ENCODE results near the gene FAIM2. TPM values are rescaled to one million over a fixed set of nuclear protein-coding genes. Genes with fewer than 3 reads are reported as not detected.

FAIM2 gene
- total RNA-seq, 1 donor from 2014 or later: 2.9 TPM

- H3K27me3 ChIP-seq (ENCODE audit: low read depth): peaks cover 11% of the 10 kb centered on the region
- H3K36me3 ChIP-seq: no peaks in the 10 kb centered on the region
- H3K27ac ChIP-seq: peak overlapping the region; percentile 88
- H3K4me3 ChIP-seq: peak overlapping the region; percentile 69
- H3K9me3 ChIP-seq: no peaks in the 10 kb centered on the region
- DNase-seq (no peak), ATAC-seq (no peak)
- no peak for TF ChIP-seq CTCF (IDR thresholded peaks at IDR 0.05)
- intact Hi-C loops (cut with DNase I): no loop called here
- H3K4me1 ChIP-seq: peaks cover 19% of the 10 kb centered on the region
Observed at GRCh38 chr12:49843411-49843810, 60.3 kb downstream of the FAIM2 start.

DNA sequence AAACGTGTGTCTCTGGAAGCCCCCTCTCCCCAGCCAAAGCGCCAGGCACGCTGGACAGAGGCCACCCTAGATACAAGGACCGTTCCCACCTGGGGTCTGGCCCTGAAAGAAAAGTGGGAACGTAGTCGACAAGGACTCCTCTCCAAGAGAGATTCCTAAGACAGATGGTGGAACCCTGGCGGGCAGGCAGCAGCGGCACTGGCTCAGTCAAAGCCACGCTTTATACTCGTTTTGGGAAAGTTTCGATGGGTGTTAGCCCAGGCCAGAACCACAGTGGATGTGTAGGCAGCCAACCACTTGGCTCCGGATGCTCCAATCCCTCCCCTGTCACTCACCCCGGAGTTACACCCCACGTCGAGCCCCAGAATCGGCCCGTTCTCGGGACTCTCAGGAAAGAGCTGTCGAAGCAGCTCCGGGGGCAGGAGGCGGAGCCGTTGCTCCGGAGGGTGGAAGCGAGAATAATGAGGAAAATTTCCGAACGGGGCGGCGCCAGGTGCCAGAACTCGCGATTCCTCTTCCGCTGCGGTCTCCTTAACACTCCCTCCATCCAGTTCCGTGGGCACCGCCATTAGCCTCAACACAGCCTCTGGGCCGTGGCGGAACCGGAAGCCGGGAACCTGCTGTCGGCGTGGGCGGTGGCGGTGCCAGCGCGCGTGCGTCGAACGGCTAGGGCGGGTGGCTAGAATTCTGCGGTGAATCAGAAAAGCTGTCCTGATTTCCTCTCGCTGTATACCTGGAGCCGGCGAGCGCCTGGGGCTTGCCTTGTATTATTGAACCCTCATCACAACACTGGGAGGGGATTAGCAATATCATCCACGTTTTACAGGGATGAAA lies 61.0 kb downstream of the FAIM2 start, which contains the start of gene BCDIN3D:
BCDIN3D (minus strand) TSS at position 588 of the 834 bp plus-strand sequence; CDS start at position 569, 19 bp downstream.
- no peak for TF ChIP-seq CTCF (IDR thresholded peaks at IDR 0.05)
- peaks cover 4% of the 10 kb centered on the region for H3K27me3 ChIP-seq (ENCODE audit: low read depth)
- ATAC-seq (peak; percentile 98 to 99), DNase-seq (peak; percentile 96)
- H3K4me1 ChIP-seq: peaks cover 19% of the 10 kb centered on the region
- intact Hi-C loops (cut with DNase I): no loop called here
- peak within 1 kb of the TSS; percentile 88 for H3K27ac ChIP-seq
- H3K9me3 ChIP-seq: no peaks in the 10 kb centered on the region
- no peaks in the 10 kb centered on the region for H3K36me3 ChIP-seq
- peak within 1 kb of the TSS; percentile 69 for H3K4me3 ChIP-seq

- Histone ChIP-seq H3K27ac (no peak overlapping the region), H3K4me3 (no peak overlapping the region), H3K27me3 (ENCODE audit: low read depth) (no peaks in the 10 kb centered on the region), H3K36me3 (no peaks in the 10 kb centered on the region), H3K4me1 (peaks cover 19% of the 10 kb centered on the region), H3K9me3 (no peaks in the 10 kb centered on the region)
- DNase-seq (no peak), ATAC-seq (peak in 1 of 2 donors; percentile 30)
- peak; percentile 65 for TF ChIP-seq CTCF (IDR thresholded peaks at IDR 0.05)
- intact Hi-C loops (cut with DNase I): no loop called here
Observed at GRCh38 chr12:49838973-49839633, 64.6 kb downstream of the FAIM2 start.

DNA sequence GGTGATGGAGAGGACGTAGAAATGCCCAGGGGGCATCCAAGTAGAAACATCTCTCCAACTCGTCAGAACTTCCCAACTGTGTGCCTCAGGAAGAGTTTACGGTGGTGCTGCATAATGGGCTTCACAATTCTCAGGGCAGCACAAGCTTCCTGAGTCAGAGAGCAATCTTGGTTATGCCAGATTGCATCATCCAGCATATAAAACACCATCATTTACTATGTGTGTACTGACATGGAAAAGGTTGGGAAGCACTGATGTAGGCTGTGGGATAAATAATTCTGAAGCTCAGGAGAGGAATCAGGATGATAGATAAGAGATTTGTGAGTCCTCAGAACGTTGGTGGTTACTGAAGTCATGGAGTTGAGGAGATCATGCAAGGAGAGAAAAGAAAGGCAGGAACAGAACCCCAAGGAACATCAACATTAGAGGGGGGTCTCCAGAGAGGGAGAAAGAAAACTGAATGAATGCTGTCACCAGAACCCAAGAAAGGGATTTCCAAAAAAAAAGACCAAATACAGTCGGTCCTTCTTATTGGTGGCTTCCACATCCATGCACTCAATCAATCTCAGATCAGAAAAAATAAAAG lies 70.8 kb downstream of the FAIM2 start:
- no peaks in the 10 kb centered on the region for H3K27me3 ChIP-seq (ENCODE audit: low read depth)
- TF ChIP-seq CTCF (IDR thresholded peaks at IDR 0.05): no peak
- H3K27ac ChIP-seq: no peak overlapping the region
- peaks cover 7% of the 10 kb centered on the region for H3K4me1 ChIP-seq
- intact Hi-C loops (cut with DNase I): no loop called here
- no peaks in the 10 kb centered on the region for H3K9me3 ChIP-seq
- H3K36me3 ChIP-seq: no peaks in the 10 kb centered on the region
- DNase-seq: no peak
- ATAC-seq: no peak
- H3K4me3 ChIP-seq: no peak overlapping the region

GRCh38 chr12:49831717-49832116 lies 72.0 kb downstream of the FAIM2 start:
- H3K27ac ChIP-seq: no peak overlapping the region
- peaks cover 13% of the 10 kb centered on the region for H3K4me1 ChIP-seq
- no peak overlapping the region for H3K4me3 ChIP-seq
- ATAC-seq (no peak), DNase-seq (no peak)
- H3K27me3 ChIP-seq (ENCODE audit: low read depth): no peaks in the 10 kb centered on the region
- no peak for TF ChIP-seq CTCF (IDR thresholded peaks at IDR 0.05)
- intact Hi-C loops (cut with DNase I): no loop called here
- H3K9me3 ChIP-seq: no peaks in the 10 kb centered on the region
- H3K36me3 ChIP-seq: no peaks in the 10 kb centered on the region

Measured in lower lobe of right lung (tissue), 2 donors.